Measurements from ENCODE around the gene VSTM1.

VSTM1 gene

GRCh38 chr19:53993448-53993847, 70.2 kb downstream of the VSTM1 start:
- H3K36me3 ChIP-seq (replicated peaks; ENCODE audit: insufficient read depth, low read length), result no peaks in the 10 kb centered on the region
- no peak overlapping the region for H3K4me2 ChIP-seq (ENCODE audit: low read depth, low read length)
- no peaks in the 10 kb centered on the region for H4K20me1 ChIP-seq (ENCODE audit: insufficient read depth, low read length)
- H3K79me2 ChIP-seq (ENCODE audit: low read length), result no peaks in the 10 kb centered on the region
- DNase-seq, result no peak
- no peaks in the 10 kb centered on the region for H3K9me2 ChIP-seq (replicated peaks; ENCODE audit: insufficient read depth, low read length)
- H3K27me3 ChIP-seq (replicated peaks; ENCODE audit: insufficient read depth, low read length), result peaks cover 23% of the 10 kb centered on the region
- TF ChIP-seq, protein P1, sequence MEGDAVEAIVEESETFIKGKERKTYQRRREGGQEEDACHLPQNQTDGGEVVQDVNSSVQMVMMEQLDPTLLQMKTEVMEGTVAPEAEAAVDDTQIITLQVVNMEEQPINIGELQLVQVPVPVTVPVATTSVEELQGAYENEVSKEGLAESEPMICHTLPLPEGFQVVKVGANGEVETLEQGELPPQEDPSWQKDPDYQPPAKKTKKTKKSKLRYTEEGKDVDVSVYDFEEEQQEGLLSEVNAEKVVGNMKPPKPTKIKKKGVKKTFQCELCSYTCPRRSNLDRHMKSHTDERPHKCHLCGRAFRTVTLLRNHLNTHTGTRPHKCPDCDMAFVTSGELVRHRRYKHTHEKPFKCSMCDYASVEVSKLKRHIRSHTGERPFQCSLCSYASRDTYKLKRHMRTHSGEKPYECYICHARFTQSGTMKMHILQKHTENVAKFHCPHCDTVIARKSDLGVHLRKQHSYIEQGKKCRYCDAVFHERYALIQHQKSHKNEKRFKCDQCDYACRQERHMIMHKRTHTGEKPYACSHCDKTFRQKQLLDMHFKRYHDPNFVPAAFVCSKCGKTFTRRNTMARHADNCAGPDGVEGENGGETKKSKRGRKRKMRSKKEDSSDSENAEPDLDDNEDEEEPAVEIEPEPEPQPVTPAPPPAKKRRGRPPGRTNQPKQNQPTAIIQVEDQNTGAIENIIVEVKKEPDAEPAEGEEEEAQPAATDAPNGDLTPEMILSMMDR (IDR thresholded peaks at IDR 0.05; ENCODE audit: low read length), result no peak
- TF ChIP-seq EZH2phosphoT487 (IDR thresholded peaks at IDR 0.05; ENCODE audit: low read length) (no peak), EZH2 (optimal IDR thresholded peaks at IDR 0.05; ENCODE audit: low read depth, low read length) (no peak)
- H3K27ac ChIP-seq (ENCODE audit: low read length), result no peak overlapping the region
- no peaks in the 10 kb centered on the region for H3K9me3 ChIP-seq (replicated peaks; ENCODE audit: insufficient read depth, low read length)
- no peaks in the 10 kb centered on the region for H3K4me1 ChIP-seq (ENCODE audit: low read length)
- no peak overlapping the region for H3K4me3 ChIP-seq (ENCODE audit: low read length)
- H3F3A ChIP-seq (ENCODE audit: insufficient read depth, low read length), result no peaks in the 10 kb centered on the region
- no peak overlapping the region for H2AFZ ChIP-seq (ENCODE audit: low read length)
- H3K9ac ChIP-seq (ENCODE audit: low read length), result no peak overlapping the region

GRCh38 chr19:53992815-53993214, 70.9 kb downstream of the VSTM1 start:
- no peak for DNase-seq
- Histone ChIP-seq H3F3A (ENCODE audit: insufficient read depth, low read length) (no peaks in the 10 kb centered on the region), H3K9me2 (replicated peaks; ENCODE audit: insufficient read depth, low read length) (no peaks in the 10 kb centered on the region), H4K20me1 (ENCODE audit: insufficient read depth, low read length) (no peaks in the 10 kb centered on the region), H3K27ac (ENCODE audit: low read length) (no peak overlapping the region), H3K4me3 (ENCODE audit: low read length) (no peak overlapping the region), H3K4me1 (ENCODE audit: low read length) (no peaks in the 10 kb centered on the region), H3K4me2 (ENCODE audit: low read depth, low read length) (no peak overlapping the region), H3K9ac (ENCODE audit: low read length) (no peak overlapping the region), H3K9me3 (replicated peaks; ENCODE audit: insufficient read depth, low read length) (no peaks in the 10 kb centered on the region), H2AFZ (ENCODE audit: low read length) (no peak overlapping the region), H3K79me2 (ENCODE audit: low read length) (no peaks in the 10 kb centered on the region), H3K36me3 (replicated peaks; ENCODE audit: insufficient read depth, low read length) (no peaks in the 10 kb centered on the region), H3K27me3 (replicated peaks; ENCODE audit: insufficient read depth, low read length) (peaks cover 19% of the 10 kb centered on the region)
- TF ChIP-seq EZH2 (optimal IDR thresholded peaks at IDR 0.05; ENCODE audit: low read depth, low read length) (no peak), EZH2phosphoT487 (IDR thresholded peaks at IDR 0.05; ENCODE audit: low read length) (no peak)
- TF ChIP-seq, protein P1 (IDR thresholded peaks at IDR 0.05; ENCODE audit: low read length), result no peak

DNA sequence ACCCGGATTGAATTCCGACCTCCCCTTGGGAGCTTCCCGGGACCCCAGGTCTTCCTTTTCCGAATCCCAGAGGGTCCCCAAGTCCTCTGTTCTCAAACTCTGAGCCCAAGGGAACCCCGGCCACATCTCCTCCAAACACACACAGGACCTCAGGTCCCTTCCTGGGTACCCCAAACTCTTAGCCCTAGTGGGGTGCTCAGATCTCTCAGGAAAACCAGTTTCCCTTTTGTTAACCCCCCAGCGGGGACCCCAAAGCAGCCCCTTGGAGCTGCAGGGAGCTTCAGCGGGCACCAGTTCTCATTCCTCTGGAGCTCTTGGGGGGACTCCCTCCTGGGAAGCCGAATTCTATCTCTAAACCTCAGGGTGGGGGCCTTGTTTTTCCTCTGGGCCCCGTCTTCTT, 71.5 kb downstream of the VSTM1 start:
- H3K79me2 ChIP-seq (ENCODE audit: low read length), result no peaks in the 10 kb centered on the region
- DNase-seq, result no peak
- H3K27me3 ChIP-seq (replicated peaks; ENCODE audit: insufficient read depth, low read length), result peaks cover 18% of the 10 kb centered on the region
- H3K9ac ChIP-seq (ENCODE audit: low read length), result no peak overlapping the region
- no peaks in the 10 kb centered on the region for H3K36me3 ChIP-seq (replicated peaks; ENCODE audit: insufficient read depth, low read length)
- no peaks in the 10 kb centered on the region for H4K20me1 ChIP-seq (ENCODE audit: insufficient read depth, low read length)
- H3F3A ChIP-seq (ENCODE audit: insufficient read depth, low read length), result no peaks in the 10 kb centered on the region
- H3K4me1 ChIP-seq (ENCODE audit: low read length), result no peaks in the 10 kb centered on the region
- no peak overlapping the region for H3K27ac ChIP-seq (ENCODE audit: low read length)
- no peak overlapping the region for H3K4me3 ChIP-seq (ENCODE audit: low read length)
- no peaks in the 10 kb centered on the region for H3K9me3 ChIP-seq (replicated peaks; ENCODE audit: insufficient read depth, low read length)
- H3K4me2 ChIP-seq (ENCODE audit: low read depth, low read length), result no peak overlapping the region
- no peaks in the 10 kb centered on the region for H3K9me2 ChIP-seq (replicated peaks; ENCODE audit: insufficient read depth, low read length)
- TF ChIP-seq EZH2 (optimal IDR thresholded peaks at IDR 0.05; ENCODE audit: low read depth, low read length), result no peak
- TF ChIP-seq EZH2phosphoT487 (IDR thresholded peaks at IDR 0.05; ENCODE audit: low read length), result no peak
- TF ChIP-seq, protein P1 (IDR thresholded peaks at IDR 0.05; ENCODE audit: low read length), result no peak
- H2AFZ ChIP-seq (ENCODE audit: low read length), result no peak overlapping the region
